NCI-H526 treated with DMSO at 0.1 percent for 48 hours (cell line): ENCODE data around the gene MARCHF11.
A peak's percentile ranks its signal among the peaks of the same experiment; 100 is the strongest.

Source experiments
- DNase-seq: peaks from one replicate; lab custom pipeline; 2025; lab: John Stamatoyannopoulos, UW

Gene MARCHF11, protein sequence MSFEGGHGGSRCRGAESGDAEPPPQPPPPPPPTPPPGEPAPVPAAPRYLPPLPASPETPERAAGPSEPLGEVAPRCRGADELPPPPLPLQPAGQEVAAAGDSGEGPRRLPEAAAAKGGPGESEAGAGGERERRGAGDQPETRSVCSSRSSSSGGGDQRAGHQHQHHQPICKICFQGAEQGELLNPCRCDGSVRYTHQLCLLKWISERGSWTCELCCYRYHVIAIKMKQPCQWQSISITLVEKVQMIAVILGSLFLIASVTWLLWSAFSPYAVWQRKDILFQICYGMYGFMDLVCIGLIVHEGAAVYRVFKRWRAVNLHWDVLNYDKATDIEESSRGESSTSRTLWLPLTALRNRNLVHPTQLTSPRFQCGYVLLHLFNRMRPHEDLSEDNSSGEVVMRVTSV

GRCh38 chr5:16179511-16179935 lies at the start of gene MARCHF11:
MARCHF11 (minus strand) TSS chr5:16179791; CDS start chr5:16179575, 216 bp downstream.
- no peak for DNase-seq

DNA sequence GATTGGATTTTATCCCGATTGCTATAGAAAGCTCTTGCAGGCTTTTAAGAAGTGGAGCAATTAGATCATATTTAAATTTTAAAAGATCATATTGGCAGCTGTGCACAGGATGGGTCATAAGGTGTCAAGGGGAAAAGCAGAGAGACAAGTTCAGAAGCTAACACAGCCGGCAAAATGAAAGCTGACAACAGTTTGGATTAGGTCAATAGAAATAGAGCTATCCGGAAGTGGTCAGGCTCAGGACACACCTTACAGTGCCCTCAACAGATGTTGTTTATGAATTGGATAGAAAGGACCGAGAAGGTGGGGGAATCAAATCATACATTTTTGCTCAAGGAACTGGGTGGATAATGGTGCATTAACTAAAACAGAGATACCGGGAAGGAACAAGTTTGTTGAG lies 46.3 kb upstream of the MARCHF11 start:
- DNase-seq, result no peak

- DNase-seq, result no peak
These were observed 12.7 kb upstream of the MARCHF11 start for GRCh38 chr5:16192311-16192710.

GRCh38 chr5:16180789-16181082 lies 1.1 kb upstream of the MARCHF11 start:
- no peak for DNase-seq

DNA sequence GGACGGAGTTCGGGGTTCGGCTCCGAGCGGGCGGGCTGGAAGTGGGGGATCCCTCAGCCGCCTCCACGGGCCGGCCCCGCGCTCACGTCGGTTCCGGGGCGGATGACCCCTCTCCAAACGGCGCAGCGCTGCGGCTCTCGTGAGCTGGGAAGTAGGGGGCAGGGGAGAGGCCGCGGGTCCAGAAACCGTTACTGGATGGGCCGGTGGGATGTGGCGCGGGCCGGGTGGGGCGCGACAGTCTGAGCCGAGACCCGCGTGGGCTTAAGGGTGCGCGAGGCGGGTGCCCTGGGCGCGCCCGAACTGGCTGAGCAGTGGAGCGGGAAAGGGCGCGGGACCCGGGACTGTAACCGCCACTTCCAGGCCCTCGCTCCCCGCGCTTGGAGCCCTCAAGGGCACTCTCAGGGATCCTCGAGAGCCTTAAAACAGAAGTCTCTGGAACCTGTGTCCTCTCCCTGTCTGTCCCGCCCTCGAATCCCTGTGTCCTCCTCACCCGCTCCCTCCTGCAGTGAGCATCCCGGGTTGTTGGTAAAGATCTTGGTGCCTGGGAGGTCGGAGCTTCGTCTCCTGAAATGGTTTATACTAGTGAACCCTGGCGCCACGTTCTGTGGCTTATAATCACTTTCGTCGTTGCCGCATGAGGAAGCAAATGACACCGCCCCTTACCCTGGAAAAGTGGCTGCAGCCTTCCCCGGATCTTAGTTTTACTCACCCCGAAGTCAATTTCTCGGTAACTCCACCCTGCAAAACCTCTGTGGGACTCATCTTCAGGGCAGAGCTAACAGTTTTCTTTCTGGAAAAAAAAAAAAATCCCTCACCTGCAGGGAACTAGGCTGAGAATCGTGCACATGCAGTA lies 571 bp upstream of the MARCHF11 start:
- DNase-seq, result no peak

DNA sequence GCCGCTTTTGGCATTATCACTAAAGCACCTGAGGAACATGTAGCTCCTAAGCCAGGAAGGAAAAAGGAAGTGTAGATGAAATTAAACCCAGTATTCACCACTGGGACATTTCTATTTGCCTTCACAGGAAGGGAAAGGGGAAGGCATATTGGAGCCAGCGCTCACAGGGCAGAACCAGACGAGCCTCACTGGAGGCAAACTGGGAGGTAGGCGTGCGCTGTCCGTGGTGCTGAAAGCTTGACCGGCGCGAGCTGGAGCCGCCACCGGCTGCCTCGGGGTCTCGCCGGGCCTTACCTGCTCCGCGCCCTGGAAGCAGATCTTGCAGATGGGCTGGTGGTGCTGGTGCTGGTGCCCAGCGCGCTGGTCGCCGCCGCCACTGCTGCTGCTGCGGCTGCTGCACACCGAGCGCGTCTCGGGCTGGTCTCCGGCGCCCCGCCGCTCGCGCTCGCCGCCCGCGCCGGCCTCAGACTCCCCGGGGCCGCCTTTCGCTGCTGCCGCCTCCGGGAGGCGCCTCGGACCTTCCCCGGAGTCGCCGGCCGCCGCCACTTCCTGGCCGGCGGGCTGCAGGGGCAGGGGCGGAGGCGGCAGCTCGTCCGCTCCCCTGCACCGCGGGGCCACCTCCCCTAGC lies 732 bp downstream of the MARCHF11 start:
- DNase-seq, result peak; percentile 18

DNA sequence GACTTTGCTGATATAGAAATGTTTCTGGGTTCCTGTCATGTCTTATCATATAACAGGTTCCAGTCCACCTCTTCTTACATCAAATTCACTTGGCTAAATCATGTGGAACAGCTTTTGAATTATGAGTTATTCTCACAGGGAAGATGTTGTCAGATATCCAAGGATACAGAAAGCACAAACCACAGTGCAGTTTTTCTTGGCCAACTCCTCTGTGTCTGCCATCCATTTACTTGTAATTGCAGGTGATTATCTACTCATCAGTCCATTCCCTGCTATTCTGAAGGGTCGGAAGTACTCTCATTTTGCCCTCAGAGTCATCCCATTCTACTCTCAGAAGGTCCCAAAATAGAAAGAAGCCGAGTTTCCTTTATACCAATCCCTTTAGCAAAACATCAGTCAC lies 10.0 kb downstream of the MARCHF11 start:
- no peak for DNase-seq

DNA sequence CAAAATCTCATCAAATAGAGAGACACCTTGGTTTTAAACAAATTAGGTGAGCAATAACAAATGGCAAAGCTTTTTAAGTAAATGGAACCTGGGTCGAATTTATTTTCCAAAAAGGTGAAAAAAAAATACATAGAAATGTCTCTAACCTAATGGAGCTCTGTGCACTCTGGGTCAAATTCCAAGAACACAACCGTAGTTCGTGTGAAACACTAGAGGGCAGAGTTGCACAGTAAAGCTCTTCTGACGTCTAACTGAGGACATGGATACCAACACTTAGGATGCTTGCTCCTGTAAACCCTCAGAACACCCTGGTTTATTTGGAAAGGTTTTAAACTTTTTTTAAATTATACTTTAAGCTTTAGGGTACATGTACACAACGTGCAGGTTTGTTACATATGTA lies 18.9 kb downstream of the MARCHF11 start:
- DNase-seq, result peak; percentile 61

DNA sequence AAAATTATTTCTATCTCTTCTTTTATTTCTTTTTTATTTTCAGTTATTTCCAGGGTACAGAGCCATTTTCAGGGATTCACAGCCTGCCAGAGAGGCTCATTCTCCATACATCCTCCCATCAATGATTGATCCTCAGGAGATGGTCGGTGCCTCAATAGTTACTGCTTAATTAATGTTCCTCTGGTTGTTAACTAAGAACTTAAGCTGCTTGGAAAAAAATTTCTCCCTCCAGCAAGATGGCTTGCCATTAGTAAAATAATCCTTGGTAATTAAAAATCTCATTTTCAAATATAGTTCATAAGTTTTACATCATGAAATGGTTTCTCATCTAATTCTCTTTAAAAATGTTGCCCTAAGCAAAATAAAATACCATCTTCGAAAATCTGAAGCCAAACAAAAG lies 20.0 kb downstream of the MARCHF11 start:
- no peak for DNase-seq

DNA sequence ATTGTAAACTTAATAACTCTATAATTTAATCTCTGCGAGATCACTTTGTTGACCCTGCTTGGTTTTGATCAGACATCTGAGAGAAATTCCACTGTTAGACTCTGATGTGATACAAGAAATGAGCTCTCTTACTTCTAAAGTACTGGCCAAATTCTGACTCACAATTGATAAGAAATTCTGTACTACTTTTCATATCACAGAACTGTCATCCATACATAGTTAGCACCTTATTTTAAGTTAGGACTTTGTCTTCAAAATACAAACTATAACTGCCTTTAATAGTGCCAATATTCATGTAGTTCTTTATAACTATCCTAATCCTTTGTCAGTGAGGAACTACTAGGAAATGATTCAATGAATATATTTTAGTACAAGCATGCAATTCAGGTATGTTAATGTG lies 23.4 kb downstream of the MARCHF11 start:
- no peak for DNase-seq

DNA sequence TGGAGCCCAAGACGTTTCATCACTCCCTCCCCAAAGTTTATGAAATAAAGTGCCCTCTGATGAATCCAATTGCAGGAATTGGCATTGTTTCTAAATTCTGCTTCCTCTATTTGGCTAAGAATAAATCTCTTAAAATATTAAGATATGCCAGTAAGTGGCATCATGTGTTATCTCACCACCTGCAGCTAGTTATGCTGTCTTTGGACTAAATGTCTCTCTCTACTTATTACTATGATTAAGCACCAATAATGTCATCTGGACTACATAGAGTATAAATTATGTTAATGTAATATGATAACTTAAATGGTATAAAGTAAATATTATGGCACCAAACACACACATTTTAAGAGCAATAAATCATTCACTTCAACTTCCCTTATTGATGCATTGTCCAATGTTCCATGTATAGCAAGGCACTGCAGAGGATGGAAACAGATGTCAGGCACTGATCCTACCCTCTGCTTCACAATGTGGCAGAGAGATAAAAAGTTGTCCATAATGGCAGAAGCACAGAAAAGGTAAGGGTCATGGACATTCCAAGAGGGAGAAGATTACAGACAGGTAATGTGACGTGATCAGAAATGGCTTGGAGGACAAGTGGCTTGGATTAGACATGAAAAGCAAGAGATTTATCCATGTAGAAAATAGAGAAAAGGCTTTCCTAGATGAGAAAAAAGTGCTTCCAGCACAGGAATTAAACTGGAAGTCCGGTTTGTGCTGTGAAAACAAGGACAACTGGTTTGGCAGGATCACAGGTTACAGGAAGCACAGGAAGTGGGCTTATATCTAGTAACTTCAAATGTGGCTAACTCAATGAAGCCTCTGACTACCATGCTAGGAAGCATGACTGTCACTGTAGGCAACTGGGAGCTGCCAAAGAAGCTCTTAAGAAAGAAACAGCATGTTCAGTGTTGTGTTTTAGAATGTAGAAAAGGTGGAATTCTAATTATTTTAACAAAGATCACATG lies 26.7 kb downstream of the MARCHF11 start:
- DNase-seq, result no peak

DNA sequence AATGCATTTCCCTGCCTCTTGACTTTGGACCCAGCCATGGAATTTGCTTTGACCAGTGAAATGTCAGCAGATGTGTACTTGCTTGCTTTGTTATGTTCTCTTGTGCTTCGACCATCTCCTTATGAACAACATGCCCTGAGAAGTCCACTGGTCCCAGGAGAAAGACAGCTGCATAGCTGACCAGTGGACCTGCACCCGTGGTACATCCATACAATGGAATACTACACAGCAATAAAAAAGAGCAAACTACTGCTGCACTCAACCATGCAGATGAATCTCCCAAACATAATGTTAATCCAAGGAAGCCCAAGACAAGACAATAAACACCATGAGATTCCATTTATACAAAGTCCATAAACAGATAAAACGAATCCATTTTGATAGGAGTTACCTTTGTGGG lies 30.0 kb downstream of the MARCHF11 start:
- no peak for DNase-seq

GRCh38 chr5:16147179-16147900 lies 32.3 kb downstream of the MARCHF11 start:
- DNase-seq, result no peak

DNA sequence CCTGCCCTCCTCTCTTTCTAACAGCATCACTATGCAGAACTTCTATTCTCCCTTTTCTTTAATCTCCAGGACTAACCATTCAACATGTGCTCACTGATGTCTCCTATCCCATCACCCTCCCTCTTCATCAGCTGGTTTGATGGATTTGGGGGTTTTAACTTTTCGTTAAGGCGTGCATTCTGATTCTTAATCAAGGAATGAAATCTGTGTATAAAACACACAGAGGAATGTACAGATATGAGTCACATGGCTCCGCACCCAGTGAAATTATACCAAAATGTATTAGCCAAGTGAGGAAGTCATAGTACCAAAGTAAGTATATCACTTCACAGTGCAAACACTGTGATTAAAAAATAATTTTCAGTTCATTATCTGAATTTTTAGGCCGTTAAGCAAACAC lies 35.2 kb downstream of the MARCHF11 start:
- no peak for DNase-seq

GRCh38 chr5:16143361-16144049 lies 36.1 kb downstream of the MARCHF11 start:
- DNase-seq, result no peak

DNA sequence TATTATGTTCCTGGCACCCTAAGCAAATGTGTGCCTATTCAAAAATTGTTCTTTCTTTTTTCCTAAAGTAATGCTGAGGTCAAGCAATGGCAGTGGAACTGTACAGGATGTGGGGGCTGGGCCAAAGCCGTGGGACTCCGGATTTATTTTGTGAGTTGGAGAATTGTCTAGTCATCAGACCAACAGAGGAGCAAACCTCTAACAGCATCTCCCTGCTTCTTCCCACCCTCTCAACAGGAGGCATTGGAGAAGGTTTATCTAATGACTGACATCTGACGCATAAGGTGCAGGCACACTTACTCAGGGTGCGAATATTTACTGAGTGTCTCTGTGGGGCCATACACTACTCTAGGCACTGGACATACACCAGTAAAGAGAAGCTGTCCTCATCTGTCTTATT lies 38.6 kb downstream of the MARCHF11 start:
- no peak for DNase-seq

DNA sequence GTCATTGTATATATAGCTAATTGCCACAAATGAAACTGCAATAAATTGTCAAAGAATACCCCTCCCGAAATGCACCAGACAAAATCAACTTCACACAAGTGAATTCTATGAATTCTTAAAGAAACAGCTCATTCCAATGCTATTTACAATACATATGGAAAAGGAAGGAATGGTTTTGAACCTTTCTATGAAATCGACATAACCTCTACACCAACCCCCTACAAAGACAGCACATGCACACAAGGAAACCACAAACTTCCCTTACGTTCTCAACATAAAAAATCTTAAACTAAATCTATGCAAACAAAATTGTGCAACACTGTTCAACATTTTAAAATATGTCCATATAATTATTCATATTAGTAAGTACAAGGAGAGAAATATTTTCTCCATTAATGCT lies 39.2 kb downstream of the MARCHF11 start:
- DNase-seq, result no peak

GRCh38 chr5:16137177-16137576 lies 42.4 kb downstream of the MARCHF11 start:
- DNase-seq, result no peak

GRCh38 chr5:16135506-16135905 lies 44.1 kb downstream of the MARCHF11 start:
- no peak for DNase-seq

DNA sequence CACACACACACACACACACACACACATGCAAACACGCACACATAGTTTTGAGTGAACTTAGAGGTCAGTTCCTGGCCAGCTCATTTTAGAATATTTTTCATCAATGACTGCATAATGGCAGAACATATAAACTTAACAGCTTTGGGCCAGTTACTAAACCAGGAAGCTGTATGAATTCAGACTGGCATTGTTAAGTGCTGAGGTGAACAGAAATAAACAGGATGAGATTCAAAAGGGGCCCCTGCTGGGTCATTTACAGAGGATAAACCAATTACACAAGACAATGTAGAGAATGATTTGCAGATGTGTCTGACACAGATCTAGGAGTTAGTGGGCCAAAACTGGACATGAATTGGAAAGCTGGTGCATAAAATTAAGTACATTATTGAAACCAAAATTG lies 44.6 kb downstream of the MARCHF11 start:
- DNase-seq, result no peak
